Calu3 (cell line): Measurements from ENCODE around the gene TNFRSF6B. TPM values are rescaled to one million over a fixed set of nuclear protein-coding genes. Genes with fewer than 3 reads are reported as not detected.
A peak's percentile ranks its signal among the peaks of the same experiment; 100 is the strongest.

Experiments
- BruUV-seq: library from RNA; stranded (reverse); fragments of 400-500 nt; replicated peaks from 2 replicates; lab custom pipeline; 2021; lab: Mats Ljungman, UMichigan
- CTCF ChIA-PET: fragments of 300-600 bp; sonication (Branson Sonifier 250); formaldehyde crosslinking; loops from one replicate; lab custom pipeline; 2022; ENCODE audit warnings: antibody characterized with exemption; lab: Charles Lee
- DNase-seq: peaks from one replicate; pipeline ENCODE4 v3.0.0; 2022
- H3K27ac Mint-ChIP-seq: one replicate; pipeline ENCODE4 v1.8.0; 2022; ENCODE audit warnings: mixed read lengths; ENCODE audit not compliant: unreplicated experiment
- H3K27me3 Mint-ChIP-seq: one replicate; pipeline ENCODE4 v1.8.0; 2022; ENCODE audit warnings: mixed read lengths; ENCODE audit not compliant: unreplicated experiment
- H3K36me3 Mint-ChIP-seq: one replicate; pipeline ENCODE4 v1.8.0; 2022; ENCODE audit warnings: mild to moderate bottlenecking, moderate library complexity, mixed read lengths; ENCODE audit not compliant: insufficient read depth, unreplicated experiment
- H3K4me1 Mint-ChIP-seq: one replicate; pipeline ENCODE4 v1.8.0; 2022; ENCODE audit warnings: mild to moderate bottlenecking, low read depth, mixed read lengths; ENCODE audit not compliant: unreplicated experiment
- H3K4me3 Mint-ChIP-seq: one replicate; pipeline ENCODE4 v1.8.0; 2022; ENCODE audit warnings: mild to moderate bottlenecking, low read depth, moderate library complexity, mixed read lengths; ENCODE audit not compliant: unreplicated experiment
- H3K9me3 Mint-ChIP-seq: one replicate; pipeline ENCODE4 v1.8.0; 2022; ENCODE audit warnings: low read depth, mixed read lengths; ENCODE audit not compliant: unreplicated experiment
- intact Hi-C: fragments of 100-400 bp; cut with micrococcal nuclease; formaldehyde crosslinking; loops from one replicate; pipeline ENCODE4 v1.10.0; 2022; ENCODE audit not compliant: unreplicated experiment
- total RNA-seq: library from RNA; stranded (reverse); gene quantifications from 2 replicates; pipeline ENCODE4 v1.2.3, GENCODE V29; 2022
- TF ChIP-seq, protein P1 (sequence below): fragments of 200-600 bp; IDR thresholded peaks from one replicate; pipeline ENCODE4 v1.8.0; 2022; ENCODE audit warnings: antibody characterized with exemption; ENCODE audit not compliant: unreplicated experiment

TNFRSF6B gene
- total RNA-seq, 1 experiment from 2014 or later, result not detected

DNA sequence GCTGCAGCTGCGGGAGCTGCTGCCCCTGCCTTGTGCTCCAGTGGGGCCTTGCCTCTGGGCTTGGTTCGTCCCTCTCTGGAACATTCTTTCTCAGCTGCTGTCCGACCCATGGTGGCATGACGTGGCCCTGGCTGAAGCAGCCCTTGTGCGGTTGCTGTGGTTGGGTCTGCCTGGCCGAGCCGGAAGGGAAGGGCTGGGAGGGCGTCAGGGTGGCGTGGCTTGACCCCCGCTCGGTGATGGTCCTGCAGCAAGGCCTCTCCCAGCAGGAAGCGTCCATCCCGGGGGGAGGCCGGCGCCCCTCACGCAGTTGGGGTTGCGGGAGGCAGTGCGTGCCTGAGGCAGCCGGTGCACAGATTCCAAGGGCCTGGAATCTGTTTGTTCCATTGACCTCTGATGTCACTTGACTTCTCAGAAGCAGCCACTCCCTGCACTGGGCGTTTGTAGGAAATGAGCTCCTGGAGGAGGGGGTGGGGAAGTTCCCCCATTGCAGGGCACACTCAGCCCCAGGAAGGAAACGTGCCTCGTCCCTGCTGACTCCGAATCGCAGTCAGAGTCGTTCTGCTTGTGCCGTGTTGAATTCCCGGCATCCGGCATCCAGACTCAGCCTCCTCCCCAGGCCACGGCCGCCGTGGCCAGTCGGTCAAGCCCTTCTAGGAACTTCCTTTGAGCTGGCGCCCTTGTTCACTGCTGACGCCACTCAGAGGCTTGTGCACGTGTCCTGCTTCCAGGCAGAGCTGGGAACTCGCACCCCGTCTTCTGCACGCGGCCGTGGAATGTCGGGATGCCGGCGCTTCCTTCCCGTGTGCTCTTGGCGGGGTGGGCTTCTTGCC, 9.7 kb upstream of the TNFRSF6B start:
- Mint-ChIP-seq H3K4me3 (peak overlapping the region; percentile 47), H3K27me3 (no peaks in the 10 kb centered on the region), H3K27ac (peak overlapping the region; percentile 83), H3K4me1 (peaks cover 60% of the 10 kb centered on the region), H3K36me3 (peaks cover 98% of the 10 kb centered on the region), H3K9me3 (no peaks in the 10 kb centered on the region)
- TF ChIP-seq, protein P1, sequence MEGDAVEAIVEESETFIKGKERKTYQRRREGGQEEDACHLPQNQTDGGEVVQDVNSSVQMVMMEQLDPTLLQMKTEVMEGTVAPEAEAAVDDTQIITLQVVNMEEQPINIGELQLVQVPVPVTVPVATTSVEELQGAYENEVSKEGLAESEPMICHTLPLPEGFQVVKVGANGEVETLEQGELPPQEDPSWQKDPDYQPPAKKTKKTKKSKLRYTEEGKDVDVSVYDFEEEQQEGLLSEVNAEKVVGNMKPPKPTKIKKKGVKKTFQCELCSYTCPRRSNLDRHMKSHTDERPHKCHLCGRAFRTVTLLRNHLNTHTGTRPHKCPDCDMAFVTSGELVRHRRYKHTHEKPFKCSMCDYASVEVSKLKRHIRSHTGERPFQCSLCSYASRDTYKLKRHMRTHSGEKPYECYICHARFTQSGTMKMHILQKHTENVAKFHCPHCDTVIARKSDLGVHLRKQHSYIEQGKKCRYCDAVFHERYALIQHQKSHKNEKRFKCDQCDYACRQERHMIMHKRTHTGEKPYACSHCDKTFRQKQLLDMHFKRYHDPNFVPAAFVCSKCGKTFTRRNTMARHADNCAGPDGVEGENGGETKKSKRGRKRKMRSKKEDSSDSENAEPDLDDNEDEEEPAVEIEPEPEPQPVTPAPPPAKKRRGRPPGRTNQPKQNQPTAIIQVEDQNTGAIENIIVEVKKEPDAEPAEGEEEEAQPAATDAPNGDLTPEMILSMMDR, result no peak
- DNase-seq, result peak; percentile 70
- BruUV-seq, result TSS peak; percentile 17
- CTCF ChIA-PET, result interaction anchor here (0.6 to 1.2 kb wide), 4 partner anchors 12 to 148 kb away, joined by 3 to 9 read pairs (median 4); no protein-coding TSS in a partner anchor
- intact Hi-C loops, result no loop called here

DNA sequence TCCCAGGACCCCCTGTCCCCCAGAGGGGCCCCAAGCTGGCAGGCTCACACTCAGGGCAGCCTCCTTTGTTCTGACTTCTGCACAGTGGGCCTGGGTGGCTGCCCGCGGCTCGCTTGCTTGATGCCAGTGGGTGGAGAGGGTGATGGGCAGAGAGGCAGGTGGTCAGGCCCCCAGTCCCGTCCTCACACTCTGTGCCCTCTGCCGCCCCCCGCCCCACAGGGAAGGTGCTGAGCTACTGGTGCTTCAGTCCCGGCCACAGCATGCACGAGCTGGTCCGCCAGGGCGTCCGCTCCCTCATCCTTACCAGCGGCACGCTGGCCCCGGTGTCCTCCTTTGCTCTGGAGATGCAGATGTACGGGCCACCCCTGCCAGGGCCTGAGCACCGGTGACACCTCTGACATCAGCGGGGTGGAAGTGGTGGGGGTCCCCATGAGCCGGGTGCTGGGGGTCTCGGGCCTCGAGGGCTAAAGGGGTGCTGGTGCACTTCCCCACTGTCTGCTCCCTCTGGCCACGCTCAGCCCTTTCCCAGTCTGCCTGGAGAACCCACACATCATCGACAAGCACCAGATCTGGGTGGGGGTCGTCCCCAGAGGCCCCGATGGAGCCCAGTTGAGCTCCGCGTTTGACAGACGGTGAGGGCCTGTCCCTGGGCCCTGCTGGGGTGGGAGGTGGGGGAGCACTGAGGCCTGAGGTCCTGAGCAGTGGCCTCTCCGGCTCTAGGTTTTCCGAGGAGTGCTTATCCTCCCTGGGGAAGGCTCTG, 8.9 kb upstream of the TNFRSF6B start:
- H3K4me1 Mint-ChIP-seq, result peaks cover 59% of the 10 kb centered on the region
- peaks cover 98% of the 10 kb centered on the region for H3K36me3 Mint-ChIP-seq
- no TSS peak for BruUV-seq
- no peak overlapping the region for H3K4me3 Mint-ChIP-seq
- H3K9me3 Mint-ChIP-seq, result no peaks in the 10 kb centered on the region
- peak overlapping the region; percentile 83 for H3K27ac Mint-ChIP-seq
- CTCF ChIA-PET, result interaction anchor here (0.6 to 1.8 kb wide), 5 partner anchors 11 to 150 kb away, joined by 3 to 9 read pairs (median 4); partner anchors contain the start of gene PTK6
- H3K27me3 Mint-ChIP-seq, result no peaks in the 10 kb centered on the region
- intact Hi-C loops, result no loop called here
- no peak for DNase-seq
- TF ChIP-seq, protein P1, result no peak

DNA sequence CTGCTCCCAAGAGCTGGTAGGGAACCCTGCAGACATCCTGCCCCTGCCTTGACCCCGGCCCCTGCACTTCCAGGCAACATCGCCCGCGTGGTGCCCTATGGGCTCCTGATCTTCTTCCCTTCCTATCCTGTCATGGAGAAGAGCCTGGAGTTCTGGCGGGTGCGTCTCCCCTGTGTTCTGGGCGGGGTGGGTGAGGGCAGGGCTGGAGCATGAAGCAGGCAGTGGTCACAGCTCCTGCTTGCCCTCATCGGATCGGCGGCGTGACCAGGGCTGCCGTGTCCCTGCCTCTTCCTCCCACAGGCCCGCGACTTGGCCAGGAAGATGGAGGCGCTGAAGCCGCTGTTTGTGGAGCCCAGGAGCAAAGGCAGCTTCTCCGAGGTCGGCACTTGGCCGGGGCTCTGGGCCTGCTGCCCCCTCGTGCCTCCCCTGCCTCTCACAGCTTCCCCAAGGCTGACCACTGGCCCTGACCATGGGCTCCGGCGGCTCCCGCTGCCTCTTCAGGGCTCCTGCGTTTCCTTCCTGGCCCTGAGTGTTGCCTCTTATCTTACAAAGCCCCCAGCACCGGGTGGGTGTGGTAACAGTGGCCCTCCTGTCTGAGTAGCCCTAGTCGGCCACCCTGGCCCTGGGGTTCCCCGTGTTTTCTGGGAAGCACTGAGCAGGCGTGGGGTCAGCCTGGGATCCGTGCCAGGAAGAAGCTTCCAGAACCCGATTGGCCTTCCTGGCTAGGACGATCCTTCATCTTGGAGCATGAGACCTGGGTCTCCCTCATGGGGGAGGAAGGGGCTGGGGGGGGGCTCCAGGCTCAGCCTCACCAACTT, 8.0 kb upstream of the TNFRSF6B start:
- Mint-ChIP-seq H3K27me3 (no peaks in the 10 kb centered on the region), H3K9me3 (no peaks in the 10 kb centered on the region), H3K4me3 (no peak overlapping the region), H3K4me1 (peaks cover 51% of the 10 kb centered on the region), H3K36me3 (peaks cover 100% of the 10 kb centered on the region), H3K27ac (peak overlapping the region; percentile 83)
- TF ChIP-seq, protein P1, result no peak
- BruUV-seq, result no TSS peak
- no peak for DNase-seq
- intact Hi-C loops, result no loop called here
- CTCF ChIA-PET, result interaction anchor here (0.5 to 1.8 kb wide), 2 partner anchors 31 to 151 kb away, joined by 4 to 6 read pairs; partner anchors contain the start of gene PTK6
